Measurements from ENCODE around the gene IQGAP1.

The IQGAP1 gene

DNA sequence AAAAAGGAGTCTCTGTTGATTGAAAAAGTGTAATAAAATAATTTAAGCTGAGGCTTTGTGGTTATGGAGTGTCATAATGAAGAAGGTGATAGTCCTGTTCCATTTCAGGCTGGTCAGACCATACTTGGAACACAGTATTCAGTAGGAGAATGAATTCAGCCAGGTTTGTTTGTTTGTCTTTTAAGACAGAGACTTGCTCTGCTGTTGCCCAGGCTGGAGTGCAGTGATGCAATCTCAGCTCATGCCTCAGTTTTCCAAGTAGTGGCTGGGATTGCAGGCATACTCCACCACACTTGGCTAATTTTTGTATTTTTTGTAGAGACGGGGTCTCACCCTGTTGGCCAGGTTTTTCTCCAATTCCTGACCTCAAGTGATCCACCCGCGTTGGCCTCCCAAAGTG lies 33.5 kb downstream of the IQGAP1 start:
- H3K4me3 ChIP-seq (ENCODE audit: low read depth, low read length): no peak overlapping the region
- no peak for DNase-seq (ENCODE audit: low read depth)
- TF ChIP-seq, protein P1, sequence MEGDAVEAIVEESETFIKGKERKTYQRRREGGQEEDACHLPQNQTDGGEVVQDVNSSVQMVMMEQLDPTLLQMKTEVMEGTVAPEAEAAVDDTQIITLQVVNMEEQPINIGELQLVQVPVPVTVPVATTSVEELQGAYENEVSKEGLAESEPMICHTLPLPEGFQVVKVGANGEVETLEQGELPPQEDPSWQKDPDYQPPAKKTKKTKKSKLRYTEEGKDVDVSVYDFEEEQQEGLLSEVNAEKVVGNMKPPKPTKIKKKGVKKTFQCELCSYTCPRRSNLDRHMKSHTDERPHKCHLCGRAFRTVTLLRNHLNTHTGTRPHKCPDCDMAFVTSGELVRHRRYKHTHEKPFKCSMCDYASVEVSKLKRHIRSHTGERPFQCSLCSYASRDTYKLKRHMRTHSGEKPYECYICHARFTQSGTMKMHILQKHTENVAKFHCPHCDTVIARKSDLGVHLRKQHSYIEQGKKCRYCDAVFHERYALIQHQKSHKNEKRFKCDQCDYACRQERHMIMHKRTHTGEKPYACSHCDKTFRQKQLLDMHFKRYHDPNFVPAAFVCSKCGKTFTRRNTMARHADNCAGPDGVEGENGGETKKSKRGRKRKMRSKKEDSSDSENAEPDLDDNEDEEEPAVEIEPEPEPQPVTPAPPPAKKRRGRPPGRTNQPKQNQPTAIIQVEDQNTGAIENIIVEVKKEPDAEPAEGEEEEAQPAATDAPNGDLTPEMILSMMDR (IDR thresholded peaks at IDR 0.05; ENCODE audit: insufficient read depth, low read depth, low read length, missing control alignments): no peak

DNA sequence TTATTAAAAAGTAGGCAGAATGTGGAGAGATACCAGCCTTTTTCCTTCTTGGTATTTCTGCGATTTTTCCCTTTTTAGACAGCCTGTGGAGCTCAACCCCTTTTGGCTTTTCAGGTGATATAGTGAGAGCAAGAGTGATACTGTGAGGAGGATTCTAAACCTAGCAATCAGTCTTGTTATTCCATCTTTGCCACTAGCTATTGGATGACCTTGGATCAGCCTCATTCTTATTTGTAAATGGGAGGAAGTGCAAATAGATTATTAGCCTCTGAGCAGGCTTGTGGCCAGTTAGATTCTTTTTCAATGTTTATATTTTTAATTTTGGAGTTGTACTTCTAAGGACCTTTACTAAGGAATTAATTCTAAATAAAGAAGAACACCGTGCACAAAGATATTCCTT lies 34.0 kb downstream of the IQGAP1 start:
- DNase-seq (ENCODE audit: low read depth): no peak
- TF ChIP-seq, protein P1 (IDR thresholded peaks at IDR 0.05; ENCODE audit: insufficient read depth, low read depth, low read length, missing control alignments): no peak
- no peak overlapping the region for H3K4me3 ChIP-seq (ENCODE audit: low read depth, low read length)

DNA sequence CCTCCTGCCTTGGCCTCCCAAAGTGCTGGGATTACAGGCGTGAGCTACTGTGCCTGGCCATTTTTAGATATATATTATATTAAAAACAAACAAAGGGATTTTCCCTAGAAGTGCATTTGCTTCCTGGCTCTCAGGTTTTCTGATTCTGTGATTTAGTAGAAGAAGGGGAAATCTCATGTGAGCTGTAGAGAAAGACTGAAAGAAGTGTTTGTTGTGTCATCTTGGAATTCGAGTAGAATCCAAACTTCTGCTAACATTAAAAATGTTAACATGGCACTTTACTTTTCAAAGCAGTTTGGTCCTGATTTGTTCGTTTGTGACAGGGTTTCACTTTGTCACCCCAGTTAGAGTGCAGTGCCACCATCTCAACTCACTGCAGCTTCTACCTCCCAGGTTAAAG lies 34.9 kb downstream of the IQGAP1 start:
- DNase-seq (ENCODE audit: low read depth): no peak
- H3K4me3 ChIP-seq (ENCODE audit: low read depth, low read length): no peak overlapping the region
- TF ChIP-seq, protein P1 (IDR thresholded peaks at IDR 0.05; ENCODE audit: insufficient read depth, low read depth, low read length, missing control alignments): no peak

DNA sequence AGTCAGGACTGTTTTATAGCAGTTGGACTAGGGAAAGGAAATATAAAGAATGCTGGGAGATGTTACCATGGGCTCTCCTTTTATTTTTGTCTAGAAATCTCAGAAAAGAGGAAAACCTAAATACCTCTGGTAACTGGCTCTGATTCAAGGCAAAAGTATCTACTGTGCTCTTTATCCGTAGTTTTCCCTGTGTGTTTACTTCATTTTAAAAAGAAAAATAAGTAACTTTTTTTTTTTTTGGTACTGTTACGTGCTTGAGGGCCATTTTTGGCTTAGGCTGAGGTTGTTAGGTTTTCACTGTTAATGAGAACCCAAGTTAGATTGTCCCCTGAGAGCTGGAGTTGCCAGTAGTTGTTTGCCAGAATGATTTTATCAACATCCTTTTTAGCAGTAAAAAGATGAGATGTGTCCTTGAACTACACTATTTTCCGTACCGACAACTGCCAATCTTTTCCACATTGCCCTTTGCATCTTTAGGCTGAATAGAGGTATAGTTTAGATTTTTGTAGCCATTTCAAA lies 35.8 kb downstream of the IQGAP1 start:
- DNase-seq (ENCODE audit: low read depth): no peak
- TF ChIP-seq, protein P1 (IDR thresholded peaks at IDR 0.05; ENCODE audit: insufficient read depth, low read depth, low read length, missing control alignments): no peak
- no peak overlapping the region for H3K4me3 ChIP-seq (ENCODE audit: low read depth, low read length)

DNA sequence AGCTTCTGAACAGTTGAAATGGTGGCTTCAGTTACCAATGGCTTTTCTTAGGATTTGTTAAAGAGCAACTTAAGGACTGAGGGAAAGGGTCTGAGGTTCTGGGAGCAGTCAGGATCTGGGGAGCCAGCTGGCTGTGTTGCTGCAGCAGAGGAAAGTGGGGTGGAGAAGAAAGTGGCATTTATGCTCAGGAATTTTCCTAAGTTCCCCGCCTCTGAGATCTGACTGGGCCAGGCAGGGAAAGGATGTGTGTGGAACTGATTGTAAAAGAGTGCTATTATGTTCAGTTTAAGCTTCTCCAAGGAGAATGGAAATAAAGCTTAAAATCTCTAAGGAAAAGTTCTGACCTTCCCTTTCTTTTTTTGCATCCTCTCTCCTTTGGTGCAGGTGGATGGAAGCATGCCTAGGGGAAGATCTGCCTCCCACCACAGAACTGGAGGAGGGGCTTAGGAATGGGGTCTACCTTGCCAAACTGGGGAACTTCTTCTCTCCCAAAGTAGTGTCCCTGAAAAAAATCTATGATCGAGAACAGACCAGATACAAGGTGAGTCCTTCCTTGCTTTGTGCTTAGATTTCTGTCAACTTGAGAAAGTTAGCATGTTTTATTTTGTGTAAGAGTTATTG lies 37.8 kb downstream of the IQGAP1 start:
- no peak for DNase-seq (ENCODE audit: low read depth)
- TF ChIP-seq, protein P1 (IDR thresholded peaks at IDR 0.05; ENCODE audit: insufficient read depth, low read depth, low read length, missing control alignments): no peak
- H3K4me3 ChIP-seq (ENCODE audit: low read depth, low read length): no peak overlapping the region

DNA sequence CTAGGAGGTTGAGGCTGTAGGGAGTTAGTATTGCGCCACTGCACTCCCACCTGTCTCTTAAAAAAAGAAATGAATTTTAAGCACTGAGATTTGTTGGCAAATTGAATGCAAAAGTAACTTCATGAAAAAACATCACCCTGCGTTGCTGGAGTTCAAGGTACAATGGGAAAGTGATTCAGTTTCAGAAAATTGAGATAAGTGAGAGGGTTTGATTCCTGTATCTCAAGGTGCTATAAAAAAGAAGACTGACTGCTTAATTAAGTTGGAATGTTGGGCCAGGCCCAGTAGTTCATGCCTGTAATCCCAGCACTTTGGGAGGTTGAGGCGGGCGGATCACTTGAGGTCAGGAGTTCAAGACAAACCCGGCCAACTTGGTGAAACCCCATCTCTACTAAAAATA lies 39.1 kb downstream of the IQGAP1 start:
- TF ChIP-seq, protein P1 (IDR thresholded peaks at IDR 0.05; ENCODE audit: insufficient read depth, low read depth, low read length, missing control alignments): no peak
- no peak overlapping the region for H3K4me3 ChIP-seq (ENCODE audit: low read depth, low read length)
- DNase-seq (ENCODE audit: low read depth): no peak

DNA sequence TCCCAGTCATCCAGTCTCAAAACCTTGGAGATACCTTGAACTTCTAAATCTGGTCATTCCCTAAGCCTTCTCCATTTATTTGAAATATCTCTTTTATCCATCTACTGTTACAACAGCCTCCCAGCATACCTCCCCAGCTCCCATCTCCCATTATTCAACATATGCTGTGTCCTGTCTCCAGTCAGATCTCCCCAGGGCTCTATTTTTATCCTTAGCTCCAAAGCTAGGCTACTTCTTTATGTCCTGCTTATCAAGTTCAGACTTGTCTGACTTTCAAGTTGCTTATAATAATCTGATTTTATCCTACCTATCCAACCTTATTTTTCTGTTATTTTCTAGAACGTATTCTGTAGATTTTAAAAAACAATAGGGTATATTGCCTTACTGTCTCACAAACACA lies 44.2 kb downstream of the IQGAP1 start:
- TF ChIP-seq, protein P1 (IDR thresholded peaks at IDR 0.05; ENCODE audit: insufficient read depth, low read depth, low read length, missing control alignments): no peak
- H3K4me3 ChIP-seq (ENCODE audit: low read depth, low read length): no peak overlapping the region
- DNase-seq (ENCODE audit: low read depth): no peak

All from GM12865 (cell line).